ENCODE data around the gene SDF4.
"Not testable (repeated sequence)": the region's sequence is repeated elsewhere in the genome, so short reads cannot be mapped to it uniquely, and the experiment has no call there.

Gene SDF4

DNA sequence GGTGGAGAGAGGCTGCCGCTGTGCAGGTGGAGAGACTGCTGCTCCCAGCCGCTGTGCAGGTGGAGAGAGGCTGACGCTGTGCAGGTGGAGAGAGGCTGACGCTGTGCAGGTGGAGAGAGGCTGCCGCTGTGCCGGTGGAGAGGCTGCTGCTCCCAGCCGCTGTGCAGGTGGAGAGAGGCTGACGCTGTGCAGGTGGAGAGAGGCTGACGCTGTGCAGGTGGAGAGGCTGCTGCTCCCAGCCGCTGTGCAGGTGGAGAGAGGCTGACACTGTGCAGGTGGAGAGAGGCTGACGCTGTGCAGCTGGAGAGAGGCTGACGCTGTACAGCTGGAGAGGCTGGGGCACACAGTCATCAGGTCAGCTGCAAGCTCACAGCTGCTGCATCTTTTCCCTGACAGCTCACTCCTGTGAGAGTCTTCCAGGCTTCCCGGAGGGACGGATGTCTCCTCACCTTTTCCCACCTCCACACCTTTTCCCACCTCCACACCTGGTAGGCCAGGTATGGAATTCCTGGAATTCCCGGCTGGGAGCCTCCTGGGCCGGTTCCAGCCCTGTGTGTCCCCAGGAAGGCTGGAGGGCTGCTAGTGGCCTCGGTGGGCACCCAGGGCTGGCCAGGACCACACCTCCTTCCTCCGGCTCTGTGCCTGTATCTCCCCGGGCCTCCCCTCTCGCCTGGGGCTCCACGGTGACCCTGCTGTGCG is 55.6 kb downstream of the SDF4 start:
- CTCF ChIA-PET; H3K4me1 ChIP-seq (ENCODE audit: control insufficient read depth, insufficient read depth, low read length); H3K36me3 ChIP-seq (ENCODE audit: control insufficient read depth in 2 of 2, insufficient read depth in 1 of 2, low read length in 2 of 2); H3K9me3 ChIP-seq (ENCODE audit: control insufficient read depth, insufficient read depth, low read depth, low read length); H3K4me3 ChIP-seq (ENCODE audit: low read depth, low read length); H3K27ac ChIP-seq (ENCODE audit: extremely low read depth, low read depth, low read length); POLR2A ChIA-PET: not testable (repeated sequence)
- peak; percentile 76 for TF ChIP-seq ZEB2 (tag by site-specific recombination; IDR thresholded peaks at IDR 0.05)

DNA sequence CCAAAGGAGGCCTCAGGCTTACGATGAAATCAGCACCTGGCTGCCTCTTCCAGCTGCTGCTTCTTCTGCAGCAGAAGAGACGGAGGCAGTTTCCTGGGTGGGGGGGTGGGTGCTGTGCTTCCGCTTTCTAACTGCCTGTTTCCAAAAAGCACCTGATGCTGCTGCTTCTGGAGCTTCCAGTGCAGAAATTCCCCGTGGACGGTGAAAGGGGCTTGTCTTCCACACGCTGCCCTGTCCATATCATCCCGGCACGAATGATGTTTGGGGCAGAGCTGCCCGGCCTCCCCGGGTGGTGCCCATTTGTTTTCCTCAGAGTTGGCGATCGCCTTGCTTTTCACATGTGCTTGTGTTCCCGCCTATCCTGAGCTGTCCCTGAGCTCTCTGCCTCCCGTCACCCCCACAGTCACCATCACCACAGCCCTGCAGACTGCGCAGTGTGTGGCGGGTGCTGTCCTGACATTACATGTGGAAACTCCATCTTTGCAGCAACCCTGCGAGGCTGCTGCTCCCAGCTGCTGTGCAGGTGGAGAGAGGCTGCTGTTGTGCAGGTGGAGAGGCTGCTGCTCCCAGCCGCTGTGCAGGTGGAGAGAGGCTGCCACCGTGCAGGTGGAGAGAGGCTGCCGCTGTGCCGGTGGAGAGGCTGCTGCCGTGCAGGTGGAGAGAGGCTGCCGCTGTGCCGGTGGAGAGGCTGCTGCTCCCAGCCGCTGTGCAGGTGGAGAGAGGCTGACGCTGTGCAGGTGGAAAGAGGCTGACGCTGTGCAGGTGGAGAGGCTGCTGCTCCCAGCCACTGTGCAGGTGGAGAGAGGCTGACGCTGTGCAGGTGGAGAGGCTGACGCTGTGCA is 56.4 kb downstream of the SDF4 start:
- no peak overlapping the region for H3K27ac ChIP-seq (ENCODE audit: extremely low read depth, low read depth, low read length)
- POLR2A ChIA-PET, result no interaction called here
- H3K9me3 ChIP-seq (ENCODE audit: control insufficient read depth, insufficient read depth, low read depth, low read length), result no peaks in the 10 kb centered on the region

DNA sequence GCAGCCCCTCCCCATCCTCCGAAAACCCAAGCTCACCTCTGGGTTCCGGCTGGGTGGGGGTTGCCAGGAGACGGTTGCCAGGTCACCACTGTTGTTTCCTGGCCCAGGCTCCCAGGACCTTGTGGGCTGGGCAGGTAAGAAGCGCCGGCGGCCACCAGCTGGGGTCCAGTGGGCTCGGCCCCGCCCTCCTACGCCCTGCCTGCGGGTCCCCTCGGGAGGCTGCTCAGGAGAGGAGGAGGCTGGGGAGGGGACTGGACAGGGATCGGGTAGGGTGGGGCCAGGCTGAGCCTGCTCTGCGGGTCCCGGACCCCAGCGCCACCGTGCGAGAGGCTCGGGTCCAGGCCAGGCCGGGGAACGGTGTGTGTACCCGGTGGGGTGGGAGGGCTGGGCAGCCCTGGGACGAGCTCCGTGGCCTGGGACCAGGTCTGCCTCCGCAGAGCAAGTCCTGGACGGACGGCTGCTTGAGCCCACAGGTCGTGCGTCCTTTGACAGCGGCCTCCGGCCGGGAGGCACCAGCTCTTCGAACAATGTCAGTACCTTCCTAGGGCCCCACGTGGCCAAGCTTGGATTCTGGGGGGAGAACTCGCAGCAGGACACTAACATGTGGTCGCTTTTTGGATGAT is 57.9 kb downstream of the SDF4 start, which contains the start of gene TTLL10:
Gene TTLL10 (plus strand): TSS at position 88 of the 623 bp plus-strand sequence. CDS start 5,336 bp downstream, outside the sequence.
- TF ChIP-seq RBAK (tag by site-specific recombination; IDR thresholded peaks at IDR 0.05), result no peak
- TF ChIP-seq ZNF792 (tag by site-specific recombination; IDR thresholded peaks at IDR 0.05), result no peak
- TF ChIP-seq, protein P1, sequence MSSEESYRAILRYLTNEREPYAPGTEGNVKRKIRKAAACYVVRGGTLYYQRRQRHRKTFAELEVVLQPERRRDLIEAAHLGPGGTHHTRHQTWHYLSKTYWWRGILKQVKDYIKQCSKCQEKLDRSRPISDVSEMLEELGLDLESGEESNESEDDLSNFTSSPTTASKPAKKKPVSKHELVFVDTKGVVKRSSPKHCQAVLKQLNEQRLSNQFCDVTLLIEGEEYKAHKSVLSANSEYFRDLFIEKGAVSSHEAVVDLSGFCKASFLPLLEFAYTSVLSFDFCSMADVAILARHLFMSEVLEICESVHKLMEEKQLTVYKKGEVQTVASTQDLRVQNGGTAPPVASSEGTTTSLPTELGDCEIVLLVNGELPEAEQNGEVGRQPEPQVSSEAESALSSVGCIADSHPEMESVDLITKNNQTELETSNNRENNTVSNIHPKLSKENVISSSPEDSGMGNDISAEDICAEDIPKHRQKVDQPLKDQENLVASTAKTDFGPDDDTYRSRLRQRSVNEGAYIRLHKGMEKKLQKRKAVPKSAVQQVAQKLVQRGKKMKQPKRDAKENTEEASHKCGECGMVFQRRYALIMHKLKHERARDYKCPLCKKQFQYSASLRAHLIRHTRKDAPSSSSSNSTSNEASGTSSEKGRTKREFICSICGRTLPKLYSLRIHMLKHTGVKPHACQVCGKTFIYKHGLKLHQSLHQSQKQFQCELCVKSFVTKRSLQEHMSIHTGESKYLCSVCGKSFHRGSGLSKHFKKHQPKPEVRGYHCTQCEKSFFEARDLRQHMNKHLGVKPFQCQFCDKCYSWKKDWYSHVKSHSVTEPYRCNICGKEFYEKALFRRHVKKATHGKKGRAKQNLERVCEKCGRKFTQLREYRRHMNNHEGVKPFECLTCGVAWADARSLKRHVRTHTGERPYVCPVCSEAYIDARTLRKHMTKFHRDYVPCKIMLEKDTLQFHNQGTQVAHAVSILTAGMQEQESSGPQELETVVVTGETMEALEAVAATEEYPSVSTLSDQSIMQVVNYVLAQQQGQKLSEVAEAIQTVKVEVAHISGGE (tag by site-specific recombination; conservative IDR thresholded peaks at IDR 0.05; ENCODE audit: low read depth), result no peak
- no peak for TF ChIP-seq ZEB2 (tag by site-specific recombination; IDR thresholded peaks at IDR 0.05)
- TF ChIP-seq ZNF157 (tag by site-specific recombination; IDR thresholded peaks at IDR 0.05), result no peak
- TF ChIP-seq, protein P2, sequence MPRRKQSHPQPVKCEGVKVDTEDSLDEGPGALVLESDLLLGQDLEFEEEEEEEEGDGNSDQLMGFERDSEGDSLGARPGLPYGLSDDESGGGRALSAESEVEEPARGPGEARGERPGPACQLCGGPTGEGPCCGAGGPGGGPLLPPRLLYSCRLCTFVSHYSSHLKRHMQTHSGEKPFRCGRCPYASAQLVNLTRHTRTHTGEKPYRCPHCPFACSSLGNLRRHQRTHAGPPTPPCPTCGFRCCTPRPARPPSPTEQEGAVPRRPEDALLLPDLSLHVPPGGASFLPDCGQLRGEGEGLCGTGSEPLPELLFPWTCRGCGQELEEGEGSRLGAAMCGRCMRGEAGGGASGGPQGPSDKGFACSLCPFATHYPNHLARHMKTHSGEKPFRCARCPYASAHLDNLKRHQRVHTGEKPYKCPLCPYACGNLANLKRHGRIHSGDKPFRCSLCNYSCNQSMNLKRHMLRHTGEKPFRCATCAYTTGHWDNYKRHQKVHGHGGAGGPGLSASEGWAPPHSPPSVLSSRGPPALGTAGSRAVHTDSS (tag by site-specific recombination; IDR thresholded peaks at IDR 0.05), result no peak
- TF ChIP-seq ZNF140 (tag by site-specific recombination; IDR thresholded peaks at IDR 0.05), result no peak
- no peak for TF ChIP-seq ZSCAN30 (tag by site-specific recombination; IDR thresholded peaks at IDR 0.05)
- no peak for TF ChIP-seq ZNF48 (tag by site-specific recombination; IDR thresholded peaks at IDR 0.05)
- no peak for TF ChIP-seq ZNF571 (tag by site-specific recombination; IDR thresholded peaks at IDR 0.05)
- TF ChIP-seq ZNF416 (tag by site-specific recombination; IDR thresholded peaks at IDR 0.05), result no peak
- no peak within 1 kb of the TSS for H3K4me3 ChIP-seq (ENCODE audit: low read depth, low read length)
- no peaks in the 10 kb centered on the region for H3K36me3 ChIP-seq (ENCODE audit: control insufficient read depth in 2 of 2, insufficient read depth in 1 of 2, low read length in 2 of 2)
- no peaks in the 10 kb centered on the region for H3K9me3 ChIP-seq (ENCODE audit: control insufficient read depth, insufficient read depth, low read depth, low read length)
- H3K27ac ChIP-seq (ENCODE audit: extremely low read depth, low read depth, low read length), result no peak within 1 kb of the TSS
- POLR2A ChIA-PET, result no interaction called here
- H3K4me1 ChIP-seq (ENCODE audit: control insufficient read depth, insufficient read depth, low read length), result no peaks in the 10 kb centered on the region
- CTCF ChIA-PET, result interaction anchor here (0.7 kb wide), 1 partner anchor 194 kb away, joined by 3 read pairs; no protein-coding TSS in a partner anchor

More for the DNA sequence above, 56.4 kb downstream of the SDF4 start:
- Histone ChIP-seq H3K4me1 (ENCODE audit: control insufficient read depth, insufficient read depth, low read length) (no peaks in the 10 kb centered on the region), H3K4me3 (ENCODE audit: low read depth, low read length) (no peak overlapping the region), H3K36me3 (ENCODE audit: control insufficient read depth in 2 of 2, insufficient read depth in 1 of 2, low read length in 2 of 2) (no peaks in the 10 kb centered on the region)
- TF ChIP-seq HOXA7 (CRISPR knock-in tag; IDR thresholded peaks at IDR 0.05; ENCODE audit: borderline replicate concordance), result no peak
- TF ChIP-seq MZF1 (tag by site-specific recombination; IDR thresholded peaks at IDR 0.05; ENCODE audit: borderline replicate concordance), result no peak
- TF ChIP-seq, protein P3, sequence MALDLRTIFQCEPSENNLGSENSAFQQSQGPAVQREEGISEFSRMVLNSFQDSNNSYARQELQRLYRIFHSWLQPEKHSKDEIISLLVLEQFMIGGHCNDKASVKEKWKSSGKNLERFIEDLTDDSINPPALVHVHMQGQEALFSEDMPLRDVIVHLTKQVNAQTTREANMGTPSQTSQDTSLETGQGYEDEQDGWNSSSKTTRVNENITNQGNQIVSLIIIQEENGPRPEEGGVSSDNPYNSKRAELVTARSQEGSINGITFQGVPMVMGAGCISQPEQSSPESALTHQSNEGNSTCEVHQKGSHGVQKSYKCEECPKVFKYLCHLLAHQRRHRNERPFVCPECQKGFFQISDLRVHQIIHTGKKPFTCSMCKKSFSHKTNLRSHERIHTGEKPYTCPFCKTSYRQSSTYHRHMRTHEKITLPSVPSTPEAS (tag by site-specific recombination; IDR thresholded peaks at IDR 0.05), result no peak
- TF ChIP-seq ZNF239 (tag by site-specific recombination; IDR thresholded peaks at IDR 0.05), result no peak
- TF ChIP-seq ZNF585B (tag by site-specific recombination; IDR thresholded peaks at IDR 0.05), result no peak
- no peak for TF ChIP-seq PRDM1 (tag by site-specific recombination; IDR thresholded peaks at IDR 0.05)
- no peak for TF ChIP-seq ZNF223 (tag by site-specific recombination; IDR thresholded peaks at IDR 0.05)
- CTCF ChIA-PET, result no interaction called here
